Cardiac fibroblast (primary cell): ENCODE measurements around the gene SYNDIG1L.
"Not testable (repeated sequence)": the region's sequence is repeated elsewhere in the genome, so short reads cannot be mapped to it uniquely, and the experiment has no call there.

Experiments
- DNase-seq, 2 donors: peaks; one replicate each; pipeline versions ENCODE4 v3.0.0 to v3.0.0-alpha.2; 2010; ENCODE audit warnings: low read depth in 2 of 2
- H3K4me3 ChIP-seq, 2 donors: replicated peaks in 1 of 2; 1 replicate in 1 of 2; 2 replicates in 1 of 2; pipeline ENCODE4 v1.5.1; 2011; ENCODE audit warnings: low read depth in 2 of 2, low read length in 2 of 2, mild to moderate bottlenecking in 2 of 2, moderate library complexity in 1 of 2
- CTCF ChIP-seq: IDR thresholded peaks from one replicate; pipeline ENCODE4 v1.5.1; 2011; ENCODE audit warnings: low read depth, mild to moderate bottlenecking, low read length, inconsistent platforms

Gene SYNDIG1L

DNA sequence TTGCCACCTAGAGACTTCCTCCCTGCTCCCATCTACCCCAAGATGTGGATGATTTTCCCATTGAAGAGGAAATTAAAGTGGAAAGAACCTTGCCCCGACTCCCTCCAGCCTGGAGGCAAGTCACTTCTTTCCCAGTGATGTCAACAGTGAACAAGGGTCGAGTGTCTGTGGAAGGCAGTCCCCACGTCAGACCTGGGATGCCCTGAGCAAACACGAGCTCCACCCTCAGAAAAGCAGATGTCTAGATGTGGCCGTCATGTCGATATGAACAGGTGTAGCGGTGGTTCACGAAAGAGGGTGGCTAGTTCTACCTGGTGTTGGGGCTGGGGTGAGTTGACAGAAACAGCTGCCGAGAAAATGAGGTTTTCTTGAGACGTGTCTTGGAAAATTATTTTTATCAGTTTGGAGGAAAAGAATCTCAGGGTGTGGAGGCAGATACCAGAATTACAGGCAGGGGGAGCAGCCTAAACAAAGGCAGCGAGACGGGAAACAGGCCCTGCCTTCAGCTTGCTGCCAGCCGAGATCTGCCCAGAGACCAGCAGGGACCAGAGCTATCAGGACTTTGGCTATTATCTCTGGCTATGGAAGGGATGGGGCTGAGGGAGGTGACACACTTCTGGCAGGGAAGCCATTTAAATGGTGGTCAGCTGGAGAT lies 25.9 kb downstream of the SYNDIG1L start:
- TF ChIP-seq CTCF: peak; percentile 22
- peak; percentile 11 to 16 for DNase-seq
- no peak overlapping the region for H3K4me3 ChIP-seq

DNA sequence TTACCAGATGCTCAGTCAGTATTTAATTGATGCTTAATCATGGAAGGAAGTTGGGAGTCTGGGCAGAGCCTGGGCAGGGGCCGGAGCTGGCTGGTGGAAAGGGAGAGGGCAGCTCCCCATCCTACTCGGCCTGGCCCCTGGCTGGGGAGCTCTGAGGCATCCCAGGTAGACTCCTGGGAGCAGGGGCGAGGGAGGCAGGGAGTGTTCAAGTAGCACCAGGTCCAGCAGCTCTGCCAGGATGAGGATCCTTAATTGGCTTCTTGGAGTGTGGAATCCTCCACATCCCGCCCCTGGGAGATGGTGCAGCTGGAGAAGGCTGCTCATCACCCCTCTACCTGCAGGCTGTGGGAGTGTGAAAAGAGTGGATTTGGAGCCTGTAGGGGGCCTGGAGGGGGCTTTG lies 30.9 kb downstream of the SYNDIG1L start:
- no peak for TF ChIP-seq CTCF
- no peak for DNase-seq

DNA sequence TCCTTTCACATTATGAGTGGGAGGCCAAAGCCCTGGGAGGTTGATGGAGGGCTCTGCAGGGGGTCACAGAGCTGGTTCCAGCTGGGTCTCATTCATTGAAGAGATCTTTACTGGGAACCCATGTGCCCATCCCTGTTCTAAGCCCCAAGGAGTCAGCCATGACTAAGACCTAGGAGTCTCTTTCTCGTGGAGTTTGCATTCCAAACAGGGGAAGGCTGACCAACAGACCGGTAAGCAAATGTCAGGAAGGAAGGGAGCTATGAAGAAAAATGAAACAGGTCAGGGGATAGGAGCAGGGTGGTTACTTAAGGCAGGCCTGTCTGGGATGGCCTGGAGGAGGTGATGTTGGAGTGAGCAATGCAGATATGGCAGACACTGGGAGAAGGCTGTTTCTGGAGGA lies 31.5 kb downstream of the SYNDIG1L start:
- DNase-seq: no peak
- no peak for TF ChIP-seq CTCF
- no peak overlapping the region for H3K4me3 ChIP-seq

More for the DNA sequence above, 30.9 kb downstream of the SYNDIG1L start:
- no peak overlapping the region for H3K4me3 ChIP-seq

DNA sequence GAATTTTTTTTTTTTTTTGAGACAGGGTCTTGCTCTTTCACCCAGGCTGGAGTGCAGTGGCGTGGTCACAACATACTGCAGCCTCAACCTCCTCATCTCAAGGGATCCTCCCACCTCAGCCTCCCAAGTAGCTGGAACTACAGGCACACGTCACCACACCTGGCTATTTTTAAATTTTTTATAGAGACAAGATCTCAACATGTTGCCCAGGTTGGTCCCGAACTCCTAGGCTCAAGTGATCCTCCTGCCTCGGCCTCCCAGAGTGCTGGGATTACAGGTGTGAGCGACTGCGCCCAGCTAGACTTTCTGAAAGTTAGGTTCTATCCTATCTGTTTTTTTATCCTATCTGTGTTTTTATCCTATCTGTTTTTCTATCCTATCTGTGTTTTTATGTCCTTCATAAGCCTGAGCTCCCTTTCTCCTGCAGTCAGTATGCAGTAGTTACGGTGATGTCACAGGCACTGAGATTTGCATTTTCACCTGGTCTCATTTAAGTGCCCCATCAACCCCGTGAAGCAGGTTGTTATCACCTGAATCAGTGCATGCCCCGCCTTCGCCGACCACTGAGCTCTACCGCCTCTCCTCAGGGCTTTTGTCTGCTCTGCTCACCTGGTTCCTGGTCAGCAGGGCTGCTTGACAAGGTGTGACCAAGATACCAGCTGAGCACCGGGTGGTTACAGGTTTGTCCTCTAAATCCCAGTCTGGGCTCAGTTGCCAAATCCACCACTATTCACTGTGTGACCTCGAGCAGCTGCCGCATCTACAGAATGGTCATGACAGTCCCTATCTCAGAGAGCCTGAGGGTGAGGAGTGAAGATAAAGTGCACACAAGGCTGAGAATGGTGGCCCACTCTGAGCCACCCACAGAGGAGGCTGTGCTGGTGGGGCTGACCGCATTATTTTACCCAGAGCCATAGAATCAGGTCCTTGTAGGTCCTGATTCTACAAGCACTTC lies 33.1 kb downstream of the SYNDIG1L start:
- H3K4me3 ChIP-seq: no peak overlapping the region
- no peak for TF ChIP-seq CTCF
- DNase-seq: no peak

DNA sequence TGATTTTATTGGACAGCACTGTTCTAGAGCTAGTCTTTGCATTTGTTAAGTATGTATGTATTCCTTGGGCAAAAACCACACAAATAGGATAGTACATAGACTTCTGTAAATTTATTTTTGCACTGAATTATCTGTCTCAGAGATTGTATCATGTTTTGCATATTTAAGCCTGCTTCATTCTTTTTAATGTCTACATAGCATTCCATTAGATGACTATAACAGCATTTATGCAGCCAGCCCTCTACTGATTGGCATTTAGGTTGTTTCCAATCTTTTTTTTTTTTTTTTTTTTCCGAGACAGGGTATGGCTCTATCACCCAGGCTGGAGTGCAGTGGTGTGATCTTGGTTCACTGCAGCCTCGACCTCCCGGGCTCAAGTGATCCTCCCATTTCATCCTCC lies 34.5 kb downstream of the SYNDIG1L start:
- TF ChIP-seq CTCF: no peak
- H3K4me3 ChIP-seq: no peak overlapping the region
- no peak for DNase-seq

DNA sequence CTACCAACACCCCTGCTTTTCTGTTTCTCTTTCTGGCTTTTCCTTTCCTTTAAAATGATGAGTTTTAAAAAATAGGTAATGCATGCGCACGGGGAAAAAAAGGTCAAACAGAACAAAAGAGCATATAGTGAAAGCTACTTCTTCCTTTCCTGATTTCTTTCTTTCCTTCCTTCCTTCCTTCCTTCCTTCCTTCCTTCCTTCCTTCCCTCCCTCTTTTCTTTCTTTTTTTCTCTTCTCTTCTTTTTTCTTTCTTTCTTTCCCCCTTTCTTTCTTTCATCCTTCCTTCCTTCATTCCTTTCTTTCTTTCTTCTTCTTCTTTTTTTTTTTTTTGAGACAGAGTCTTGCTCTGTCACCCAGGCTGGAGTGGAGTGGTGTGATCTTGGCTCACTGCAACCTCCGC lies 35.5 kb downstream of the SYNDIG1L start:
- not testable (repeated sequence) for DNase-seq, H3K4me3 ChIP-seq

DNA sequence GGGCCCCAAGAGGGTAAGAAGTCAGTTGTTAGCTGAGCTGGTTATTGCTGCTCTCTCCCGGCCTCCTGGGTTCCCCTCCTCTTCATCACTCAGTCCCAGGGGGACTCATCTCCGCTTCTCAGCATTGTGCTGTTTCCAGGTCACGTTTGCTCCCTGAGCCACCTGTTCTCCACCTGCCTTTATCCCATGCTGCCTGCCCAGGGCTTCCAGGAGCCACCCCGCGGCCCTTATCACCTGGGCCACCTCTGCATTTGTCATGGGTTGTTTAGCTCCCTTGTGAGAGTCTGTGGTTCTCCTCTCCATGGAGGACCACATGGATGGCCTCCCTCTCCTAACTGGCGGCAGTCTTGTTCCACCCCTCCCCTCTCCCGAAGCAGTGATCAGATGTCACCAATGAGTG lies 36.0 kb downstream of the SYNDIG1L start:
- TF ChIP-seq CTCF: no peak
- no peak overlapping the region for H3K4me3 ChIP-seq
- no peak for DNase-seq
